GM06990 (cell line): Measurements from ENCODE around the gene KRT34.

Experiments used
- DNase-seq: peaks from one replicate; pipeline ENCODE4 v3.0.0-alpha.2; 2011; ENCODE audit not compliant: insufficient read length; ENCODE audit errors: extremely low read depth
- H3K27me3 ChIP-seq: replicated peaks from 2 replicates; pipeline ENCODE4 v1.6.0; 2011; ENCODE audit warnings: low read length; ENCODE audit not compliant: control insufficient read depth, insufficient read depth
- H3K36me3 ChIP-seq: 2 replicates; pipeline ENCODE4 v1.5.1; 2011; ENCODE audit warnings: low read length; ENCODE audit not compliant: control insufficient read depth, insufficient read depth
- H3K4me3 ChIP-seq: replicated peaks from 2 replicates; pipeline ENCODE4 v1.5.1; 2011; ENCODE audit warnings: low read depth, mild to moderate bottlenecking, control low read depth, low read length
- CTCF ChIP-seq: IDR thresholded peaks from 2 replicates; pipeline ENCODE4 v1.5.1; 2011; ENCODE audit warnings: low read length, control low read depth, mild to moderate bottlenecking, inconsistent platforms; ENCODE audit not compliant: insufficient read depth, poor library complexity, severe bottlenecking

KRT34 gene

GRCh38 chr17:41338961-41339485 lies 43.1 kb downstream of the KRT34 start:
- Histone ChIP-seq H3K36me3 (no peaks in the 10 kb centered on the region), H3K27me3 (no peaks in the 10 kb centered on the region; the same call in 1 of the 2 replicates), H3K4me3 (no peak overlapping the region)
- TF ChIP-seq CTCF = no peak
- no peak for DNase-seq

GRCh38 chr17:41335747-41336146 lies 46.4 kb downstream of the KRT34 start:
- Histone ChIP-seq H3K36me3 (no peaks in the 10 kb centered on the region), H3K27me3 (no peaks in the 10 kb centered on the region; the same call in 1 of the 2 replicates), H3K4me3 (no peak overlapping the region)
- TF ChIP-seq CTCF = no peak
- no peak for DNase-seq

- Histone ChIP-seq H3K4me3 (no peak overlapping the region), H3K36me3 (no peaks in the 10 kb centered on the region), H3K27me3 (no peaks in the 10 kb centered on the region; the same call in 1 of the 2 replicates)
- TF ChIP-seq CTCF = no peak
- no peak for DNase-seq
These were observed 47.5 kb downstream of the KRT34 start for GRCh38 chr17:41334385-41335305.

- Histone ChIP-seq H3K27me3 (no peaks in the 10 kb centered on the region; the same call in 1 of the 2 replicates), H3K36me3 (no peaks in the 10 kb centered on the region)
These were observed 48.3 kb downstream of the KRT34 start for GRCh38 chr17:41333836-41334235.

GRCh38 chr17:41333098-41333497 lies 49.0 kb downstream of the KRT34 start:
- no peak for TF ChIP-seq CTCF
- no peak overlapping the region for H3K4me3 ChIP-seq
- H3K36me3 ChIP-seq = no peaks in the 10 kb centered on the region
- no peak for DNase-seq
- no peaks in the 10 kb centered on the region; the same call in 1 of the 2 replicates for H3K27me3 ChIP-seq

More at GRCh38 chr17:41333836-41334235, 48.3 kb downstream of the KRT34 start:
- no peak for TF ChIP-seq CTCF
- H3K4me3 ChIP-seq = no peak overlapping the region
- DNase-seq = no peak
